ENCODE results near the gene GPD2. TPM values are rescaled to one million over a fixed set of nuclear protein-coding genes. Genes with fewer than 3 reads are reported as not detected.
A peak's percentile ranks its signal among the peaks of the same experiment; 100 is the strongest.

The GPD2 gene
- total RNA-seq, 4 donors from 2014 or later = 72.4 to 89.2 (median 79.6) TPM

- TF ChIP-seq EP300 (IDR thresholded peaks at IDR 0.05) (peak in 1 of 2 donors; percentile 87), CTCF (IDR thresholded peaks at IDR 0.05) (no peak), POLR2A (IDR thresholded peaks at IDR 0.05) (peak in 1 of 2 donors; percentile 39)
- Histone ChIP-seq H3K4me3 (peak overlapping the region; percentile 60 to 78 (median 72)), H3K27me3 (no peaks in the 10 kb centered on the region), H3K9me3 (no peaks in the 10 kb centered on the region), H3K27ac (peak overlapping the region; percentile 89 to 99 (median 97)), H3K36me3 (no peaks in the 10 kb centered on the region), H3K4me1 (peaks cover 0 to 36% (median 19%) of the 10 kb centered on the region in 4 donors)
- peak; percentile 34 to 65 for DNase-seq (ENCODE audit: low spot score in 2 of 2)
- WGBS, 2 donors = 3 to 7% methylated on average over 6 of the region's 6 CpGs
These were observed 1.2 kb downstream of the GPD2 start for GRCh38 chr2:156437272-156437930.

- Histone ChIP-seq H3K27me3 (no peaks in the 10 kb centered on the region), H3K4me3 (no peak overlapping the region), H3K4me1 (peaks cover 0 to 36% (median 19%) of the 10 kb centered on the region in 4 donors), H3K9me3 (no peaks in the 10 kb centered on the region), H3K27ac (peak overlapping the region; percentile 89 to 99 (median 97)), H3K36me3 (no peaks in the 10 kb centered on the region)
- no peak for TF ChIP-seq POLR2A (IDR thresholded peaks at IDR 0.05)
- TF ChIP-seq CTCF (IDR thresholded peaks at IDR 0.05) = no peak
- no peak for TF ChIP-seq EP300 (IDR thresholded peaks at IDR 0.05)
- WGBS, 2 donors = 61 to 65% methylated on average over 4 of the region's 4 CpGs
- no peak for DNase-seq (ENCODE audit: low spot score in 2 of 2)
These were observed 1.8 kb downstream of the GPD2 start for GRCh38 chr2:156437931-156438410.

- no peak overlapping the region for H3K4me3 ChIP-seq
- no peak overlapping the region for H3K27ac ChIP-seq
- DNase-seq (ENCODE audit: low spot score in 2 of 2) = no peak
- H3K9me3 ChIP-seq = no peaks in the 10 kb centered on the region
- H3K36me3 ChIP-seq = no peaks in the 10 kb centered on the region
- TF ChIP-seq POLR2A (IDR thresholded peaks at IDR 0.05) = no peak
- TF ChIP-seq EP300 (IDR thresholded peaks at IDR 0.05) = no peak
- no peak for TF ChIP-seq CTCF (IDR thresholded peaks at IDR 0.05)
- no peaks in the 10 kb centered on the region for H3K27me3 ChIP-seq
- H3K4me1 ChIP-seq = peaks cover 0 to 25% (median 12%) of the 10 kb centered on the region in 4 donors
These were observed 6.9 kb downstream of the GPD2 start for GRCh38 chr2:156443089-156443488.

- Histone ChIP-seq H3K9me3 (no peaks in the 10 kb centered on the region), H3K4me1 (peaks cover 0 to 25% (median 5%) of the 10 kb centered on the region in 4 donors), H3K4me3 (no peak overlapping the region), H3K36me3 (no peaks in the 10 kb centered on the region), H3K27me3 (no peaks in the 10 kb centered on the region), H3K27ac (peak overlapping the region in 2 of 4 donors; percentile 13 to 32)
- no peak for TF ChIP-seq POLR2A (IDR thresholded peaks at IDR 0.05)
- peak in 1 of 2 donors; percentile 15 for TF ChIP-seq EP300 (IDR thresholded peaks at IDR 0.05)
- no peak for TF ChIP-seq CTCF (IDR thresholded peaks at IDR 0.05)
- DNase-seq (ENCODE audit: low spot score in 2 of 2) = no peak
- WGBS, 2 donors = 83 to 88% methylated on average over 6 of the region's 6 CpGs
These were observed 9.4 kb downstream of the GPD2 start for GRCh38 chr2:156445296-156446220.
